Fibroblast of lung (primary cell): ENCODE results near the gene STK35. TPM values are rescaled to one million over a fixed set of nuclear protein-coding genes. Genes with fewer than 3 reads are reported as not detected.

Experiments
- DNase-seq, 2 donors: peaks; one replicate each; pipeline versions ENCODE4 v3.0.0 to v3.0.0-alpha.2; 2010; ENCODE audit warnings: low read depth in 2 of 2
- H2AFZ ChIP-seq: 2 replicates; pipeline ENCODE4 v1.5.1; 2012; ENCODE audit warnings: low read length, control low read depth, inconsistent platforms
- H3K27ac ChIP-seq: 2 replicates; pipeline ENCODE4 v1.5.1; 2011; ENCODE audit warnings: low read length, control low read depth; ENCODE audit not compliant: insufficient read depth
- H3K27me3 ChIP-seq: 2 replicates; pipeline ENCODE4 v1.5.1; 2011; ENCODE audit warnings: mild to moderate bottlenecking, low read length; ENCODE audit not compliant: control insufficient read depth, insufficient read depth
- H3K36me3 ChIP-seq: 2 replicates; pipeline ENCODE4 v1.5.1; 2011; ENCODE audit warnings: low read length; ENCODE audit not compliant: control insufficient read depth, insufficient read depth
- H3K4me1 ChIP-seq: 2 replicates; pipeline ENCODE4 v1.5.1; 2011; ENCODE audit warnings: low read length; ENCODE audit not compliant: control insufficient read depth, insufficient read depth; ENCODE audit errors: extremely low read depth
- H3K4me2 ChIP-seq: 2 replicates; pipeline ENCODE4 v1.5.1; 2011; ENCODE audit warnings: low read length, control low read depth; ENCODE audit not compliant: insufficient read depth; ENCODE audit errors: extremely low read depth
- H3K4me3 ChIP-seq, 4 experiments: fragments of 200-600 bp in 1 of 4; sonication (generic) in 1 of 4; replicated peaks in 1 of 4; 2 replicates each; pipeline ENCODE4 v1.5.1; 2011 to 2016; ENCODE audit warnings: low read length in 4 of 4, low read depth in 3 of 4, mild to moderate bottlenecking in 3 of 4, control low read depth in 2 of 4, inconsistent platforms in 1 of 4, mixed read lengths in 1 of 4; ENCODE audit not compliant: insufficient read depth in 1 of 4; ENCODE audit errors: control extremely low read depth in 1 of 4
- H3K79me2 ChIP-seq: 2 replicates; pipeline ENCODE4 v1.5.1; 2012; ENCODE audit warnings: mild to moderate bottlenecking, low read length, inconsistent platforms; ENCODE audit not compliant: control insufficient read depth, insufficient read depth
- H3K9ac ChIP-seq: 2 replicates; pipeline ENCODE4 v1.5.1; 2011; ENCODE audit warnings: mild to moderate bottlenecking, low read length, control low read depth; ENCODE audit not compliant: insufficient read depth
- H3K9me3 ChIP-seq: 2 replicates; pipeline ENCODE4 v1.5.1; 2012; ENCODE audit warnings: low read depth, low read length; ENCODE audit not compliant: control insufficient read depth, insufficient read depth
- H4K20me1 ChIP-seq: 2 replicates; pipeline ENCODE4 v1.5.1; 2011; ENCODE audit warnings: low read length; ENCODE audit not compliant: control insufficient read depth, insufficient read depth; ENCODE audit errors: extremely low read depth
- CTCF ChIP-seq, 2 donors: IDR thresholded peaks in 1 of 2; conservative IDR thresholded peaks in 1 of 2; 1 replicate in 1 of 2; 2 replicates in 1 of 2; pipeline ENCODE4 v1.5.1; 2011 to 2012; ENCODE audit warnings: low read length in 2 of 2, control low read depth in 1 of 2, inconsistent platforms in 1 of 2, low read depth in 1 of 2, mild to moderate bottlenecking in 1 of 2
- EZH2 ChIP-seq: IDR thresholded peaks from 2 replicates; pipeline ENCODE4 v1.5.1; 2012; ENCODE audit warnings: low read length, control low read depth, mild to moderate bottlenecking; ENCODE audit errors: missing control alignments
- polyA plus RNA-seq, 2 donors: library from polyadenylated mRNA; depleted of rRNA in 1 of 2; stranded (reverse) in 1 of 2; unstranded in 1 of 2; fragments of >200 nt; gene quantifications; 2 replicates each; pipeline ENCODE4 v1.2.1, GENCODE V29; 2011 to 2012; ENCODE audit warnings: missing spikeins in 1 of 2
- total RNA-seq: library from RNA; depleted of rRNA; stranded (reverse); fragments of >200 nt; gene quantifications from 2 replicates; pipeline ENCODE4 v1.2.1, GENCODE V29; 2014

The STK35 gene
- total and polyA plus RNA-seq, 2 donors (not counting 1 experiment from before 2014, with no cell fraction given): 8.5 to 14.4 TPM

- H3K36me3 ChIP-seq: peaks cover 8% of the 10 kb centered on the region
- DNase-seq: no peak
- peaks cover 4% of the 10 kb centered on the region for H3K4me1 ChIP-seq
- H4K20me1 ChIP-seq: no peaks in the 10 kb centered on the region
- no peak overlapping the region for H3K9ac ChIP-seq
- TF ChIP-seq EZH2 (no peak), CTCF (conservative IDR thresholded peaks at IDR 0.05 in 1 of 2, IDR thresholded peaks at IDR 0.05 in 1 of 2; ENCODE audit: low read depth in 1 of 2, low read length in 2 of 2) (no peak)
- no peaks in the 10 kb centered on the region for H3K9me3 ChIP-seq
- H2AFZ ChIP-seq: no peak overlapping the region
- peaks cover 62% of the 10 kb centered on the region for H3K79me2 ChIP-seq
- H3K27ac ChIP-seq: no peak overlapping the region
- no peak overlapping the region for H3K4me2 ChIP-seq
- no peak overlapping the region for H3K4me3 ChIP-seq
- H3K27me3 ChIP-seq: no peaks in the 10 kb centered on the region
Observed at GRCh38 chr20:2114127-2114959, 12.7 kb downstream of the STK35 start.

- DNase-seq: peak; percentile 11 to 91
- H2AFZ ChIP-seq: no peak overlapping the region
- no peak overlapping the region for H3K4me2 ChIP-seq
- no peaks in the 10 kb centered on the region for H3K27me3 ChIP-seq
- peaks cover 62% of the 10 kb centered on the region for H3K79me2 ChIP-seq
- H3K27ac ChIP-seq: peak overlapping the region; percentile 8
- H4K20me1 ChIP-seq: no peaks in the 10 kb centered on the region
- no peak for TF ChIP-seq CTCF (conservative IDR thresholded peaks at IDR 0.05 in 1 of 2, IDR thresholded peaks at IDR 0.05 in 1 of 2; ENCODE audit: low read depth in 1 of 2, low read length in 2 of 2)
- no peak for TF ChIP-seq EZH2
- no peak overlapping the region for H3K4me3 ChIP-seq
- peaks cover 8% of the 10 kb centered on the region for H3K36me3 ChIP-seq
- H3K4me1 ChIP-seq: no peaks in the 10 kb centered on the region
- H3K9ac ChIP-seq: no peak overlapping the region
- H3K9me3 ChIP-seq: no peaks in the 10 kb centered on the region
Observed at GRCh38 chr20:2114990-2115681, 13.5 kb downstream of the STK35 start.

- no peak overlapping the region for H3K4me2 ChIP-seq
- no peak overlapping the region for H3K9ac ChIP-seq
- H3K79me2 ChIP-seq: peaks cover 57% of the 10 kb centered on the region
- H3K36me3 ChIP-seq: peaks cover 8% of the 10 kb centered on the region
- H2AFZ ChIP-seq: no peak overlapping the region
- no peaks in the 10 kb centered on the region for H3K27me3 ChIP-seq
- peaks cover 2% of the 10 kb centered on the region for H4K20me1 ChIP-seq
- no peak overlapping the region for H3K4me3 ChIP-seq
- TF ChIP-seq EZH2 (no peak), CTCF (conservative IDR thresholded peaks at IDR 0.05 in 1 of 2, IDR thresholded peaks at IDR 0.05 in 1 of 2; ENCODE audit: low read depth in 1 of 2, low read length in 2 of 2) (no peak)
- DNase-seq: no peak
- no peaks in the 10 kb centered on the region for H3K9me3 ChIP-seq
- H3K27ac ChIP-seq: no peak overlapping the region
- no peaks in the 10 kb centered on the region for H3K4me1 ChIP-seq
Observed at GRCh38 chr20:2116170-2116940, 14.7 kb downstream of the STK35 start.
